Measurements from ENCODE around the gene FURIN.
"Not testable (repeated sequence)": the region's sequence is repeated elsewhere in the genome, so short reads cannot be mapped to it uniquely, and the experiment has no call there.

DNA sequence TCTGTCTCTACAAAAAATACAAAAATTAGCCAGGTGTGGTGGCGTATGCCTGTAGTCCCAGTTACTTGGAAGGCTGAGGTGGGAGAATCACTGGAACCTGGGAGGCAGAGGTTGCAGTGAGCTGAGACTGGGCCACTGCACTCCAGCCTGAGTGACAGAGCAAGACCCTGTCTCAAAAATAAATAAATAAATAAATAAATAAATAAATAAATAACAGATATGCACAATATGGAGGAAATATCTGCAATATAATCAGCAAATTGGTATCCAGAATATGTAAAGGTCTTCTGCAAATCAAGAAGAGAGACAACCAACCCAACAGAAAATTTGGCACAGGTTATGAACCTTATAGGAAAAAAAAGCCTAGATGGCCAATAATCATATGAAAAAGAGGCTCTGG, 19.0 kb upstream of the FURIN start:
- TF ChIP-seq, protein P1, sequence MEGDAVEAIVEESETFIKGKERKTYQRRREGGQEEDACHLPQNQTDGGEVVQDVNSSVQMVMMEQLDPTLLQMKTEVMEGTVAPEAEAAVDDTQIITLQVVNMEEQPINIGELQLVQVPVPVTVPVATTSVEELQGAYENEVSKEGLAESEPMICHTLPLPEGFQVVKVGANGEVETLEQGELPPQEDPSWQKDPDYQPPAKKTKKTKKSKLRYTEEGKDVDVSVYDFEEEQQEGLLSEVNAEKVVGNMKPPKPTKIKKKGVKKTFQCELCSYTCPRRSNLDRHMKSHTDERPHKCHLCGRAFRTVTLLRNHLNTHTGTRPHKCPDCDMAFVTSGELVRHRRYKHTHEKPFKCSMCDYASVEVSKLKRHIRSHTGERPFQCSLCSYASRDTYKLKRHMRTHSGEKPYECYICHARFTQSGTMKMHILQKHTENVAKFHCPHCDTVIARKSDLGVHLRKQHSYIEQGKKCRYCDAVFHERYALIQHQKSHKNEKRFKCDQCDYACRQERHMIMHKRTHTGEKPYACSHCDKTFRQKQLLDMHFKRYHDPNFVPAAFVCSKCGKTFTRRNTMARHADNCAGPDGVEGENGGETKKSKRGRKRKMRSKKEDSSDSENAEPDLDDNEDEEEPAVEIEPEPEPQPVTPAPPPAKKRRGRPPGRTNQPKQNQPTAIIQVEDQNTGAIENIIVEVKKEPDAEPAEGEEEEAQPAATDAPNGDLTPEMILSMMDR (IDR thresholded peaks at IDR 0.05) = not testable (repeated sequence)
- TF ChIP-seq POLR2A (IDR thresholded peaks at IDR 0.05) = not testable (repeated sequence)

All from breast epithelium (tissue), 3 donors.